Lower lobe of right lung (tissue), 2 donors: ENCODE data around the gene ANKH. TPM values are rescaled to one million over a fixed set of nuclear protein-coding genes. Genes with fewer than 3 reads are reported as not detected.

ENCODE experiments used
- ATAC-seq, 2 donors: fragments of 200-7000 bp; cut with Tn5 transposase; one replicate each; pipeline ENCODE4 v1.9.1; 2020 to 2022; ENCODE audit warnings: mild to moderate bottlenecking in 2 of 2, moderate library complexity in 2 of 2
- DNase-seq: peaks from one replicate; pipeline ENCODE4 v3.0.0-alpha.2; 2020
- H3K27ac ChIP-seq: fragments of 200-600 bp; one replicate; pipeline ENCODE4 v1.8.0; 2022
- H3K27me3 ChIP-seq: fragments of 200-600 bp; one replicate; pipeline ENCODE4 v1.8.0; 2022; ENCODE audit warnings: low read depth
- H3K36me3 ChIP-seq: fragments of 200-600 bp; one replicate; pipeline ENCODE4 v1.8.0; 2022; ENCODE audit warnings: mild to moderate bottlenecking
- H3K4me1 ChIP-seq: fragments of 200-600 bp; one replicate; pipeline ENCODE4 v1.8.0; 2022
- H3K4me3 ChIP-seq: fragments of 200-600 bp; one replicate; pipeline ENCODE4 v1.8.0; 2022; ENCODE audit warnings: mild to moderate bottlenecking
- H3K9me3 ChIP-seq: fragments of 200-600 bp; one replicate; pipeline ENCODE4 v1.8.0; 2022
- intact Hi-C: fragments of 100-400 bp; cut with DNase I; formaldehyde crosslinking; loops from one replicate; pipeline ENCODE4 v1.11.0; 2022
- total RNA-seq: library from RNA; stranded (reverse); fragmentation: NEBNext Ultra II Directional; extraction: Animal tissue kit (Norgen Biotek cat#: 25700); gene quantifications from one replicate; pipeline ENCODE4 v1.2.1, GENCODE V29; 2021
- TF ChIP-seq, protein P1 (sequence below): fragments of 200-600 bp; IDR thresholded peaks from one replicate; pipeline ENCODE4 v1.8.0; 2022; ENCODE audit warnings: antibody characterized with exemption, mild to moderate bottlenecking
- donor health status: DM: no; HTN: yes; CAD: no; lungs with severe emphysema.

The ANKH gene
- total RNA-seq, 1 donor from 2014 or later: 53.7 TPM

DNA sequence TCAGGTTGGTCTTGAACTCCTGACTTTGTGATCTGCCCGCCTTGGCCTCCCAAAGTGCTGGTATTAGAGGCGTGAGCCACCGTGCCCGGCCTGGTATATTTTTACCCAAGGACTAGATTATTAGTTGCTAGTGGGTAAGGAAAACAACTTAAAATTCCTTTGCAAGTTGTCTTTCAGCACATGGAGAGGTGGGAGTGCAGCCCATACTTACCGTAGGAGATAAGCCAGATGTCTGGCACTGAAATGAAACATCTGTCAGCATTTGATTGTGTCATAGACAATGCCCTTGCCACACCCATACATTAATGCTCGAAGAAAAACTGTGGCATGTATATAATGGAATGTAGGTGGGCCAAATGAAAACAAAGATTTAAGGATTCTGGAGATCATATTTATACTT lies 36.6 kb upstream of the ANKH start:
- Histone ChIP-seq H3K9me3 (no peaks in the 10 kb centered on the region), H3K27ac (no peak overlapping the region), H3K4me3 (no peak overlapping the region), H3K27me3 (no peaks in the 10 kb centered on the region), H3K4me1 (no peaks in the 10 kb centered on the region), H3K36me3 (no peaks in the 10 kb centered on the region)
- ATAC-seq: no peak
- intact Hi-C loops: no loop called here
- TF ChIP-seq, protein P1, sequence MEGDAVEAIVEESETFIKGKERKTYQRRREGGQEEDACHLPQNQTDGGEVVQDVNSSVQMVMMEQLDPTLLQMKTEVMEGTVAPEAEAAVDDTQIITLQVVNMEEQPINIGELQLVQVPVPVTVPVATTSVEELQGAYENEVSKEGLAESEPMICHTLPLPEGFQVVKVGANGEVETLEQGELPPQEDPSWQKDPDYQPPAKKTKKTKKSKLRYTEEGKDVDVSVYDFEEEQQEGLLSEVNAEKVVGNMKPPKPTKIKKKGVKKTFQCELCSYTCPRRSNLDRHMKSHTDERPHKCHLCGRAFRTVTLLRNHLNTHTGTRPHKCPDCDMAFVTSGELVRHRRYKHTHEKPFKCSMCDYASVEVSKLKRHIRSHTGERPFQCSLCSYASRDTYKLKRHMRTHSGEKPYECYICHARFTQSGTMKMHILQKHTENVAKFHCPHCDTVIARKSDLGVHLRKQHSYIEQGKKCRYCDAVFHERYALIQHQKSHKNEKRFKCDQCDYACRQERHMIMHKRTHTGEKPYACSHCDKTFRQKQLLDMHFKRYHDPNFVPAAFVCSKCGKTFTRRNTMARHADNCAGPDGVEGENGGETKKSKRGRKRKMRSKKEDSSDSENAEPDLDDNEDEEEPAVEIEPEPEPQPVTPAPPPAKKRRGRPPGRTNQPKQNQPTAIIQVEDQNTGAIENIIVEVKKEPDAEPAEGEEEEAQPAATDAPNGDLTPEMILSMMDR: no peak
- DNase-seq: no peak

DNA sequence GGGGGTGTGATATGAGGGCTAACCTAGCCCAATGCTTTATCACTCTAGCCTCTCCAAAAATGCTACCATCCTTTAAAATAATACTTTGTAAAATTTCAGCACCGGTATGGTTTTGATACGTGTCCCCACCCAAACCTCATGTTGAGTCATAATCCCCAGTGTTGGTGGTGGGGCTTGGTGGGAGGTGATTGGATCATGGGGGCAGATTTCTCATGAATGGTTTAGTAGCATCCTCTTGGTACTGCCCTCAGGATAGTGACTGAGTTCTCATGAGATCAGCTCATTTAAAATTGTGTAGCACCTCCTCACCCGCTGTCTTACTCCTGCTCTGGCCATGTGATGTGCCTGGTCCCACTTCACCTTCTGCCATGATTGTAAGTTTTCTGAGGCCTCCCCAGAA lies 35.0 kb upstream of the ANKH start:
- DNase-seq (no peak), ATAC-seq (no peak)
- intact Hi-C loops: no loop called here
- H3K9me3 ChIP-seq: no peaks in the 10 kb centered on the region
- H3K4me3 ChIP-seq: no peak overlapping the region
- H3K27ac ChIP-seq: no peak overlapping the region
- no peaks in the 10 kb centered on the region for H3K36me3 ChIP-seq
- peaks cover 4% of the 10 kb centered on the region for H3K4me1 ChIP-seq
- H3K27me3 ChIP-seq: no peaks in the 10 kb centered on the region
- TF ChIP-seq, protein P1: no peak

DNA sequence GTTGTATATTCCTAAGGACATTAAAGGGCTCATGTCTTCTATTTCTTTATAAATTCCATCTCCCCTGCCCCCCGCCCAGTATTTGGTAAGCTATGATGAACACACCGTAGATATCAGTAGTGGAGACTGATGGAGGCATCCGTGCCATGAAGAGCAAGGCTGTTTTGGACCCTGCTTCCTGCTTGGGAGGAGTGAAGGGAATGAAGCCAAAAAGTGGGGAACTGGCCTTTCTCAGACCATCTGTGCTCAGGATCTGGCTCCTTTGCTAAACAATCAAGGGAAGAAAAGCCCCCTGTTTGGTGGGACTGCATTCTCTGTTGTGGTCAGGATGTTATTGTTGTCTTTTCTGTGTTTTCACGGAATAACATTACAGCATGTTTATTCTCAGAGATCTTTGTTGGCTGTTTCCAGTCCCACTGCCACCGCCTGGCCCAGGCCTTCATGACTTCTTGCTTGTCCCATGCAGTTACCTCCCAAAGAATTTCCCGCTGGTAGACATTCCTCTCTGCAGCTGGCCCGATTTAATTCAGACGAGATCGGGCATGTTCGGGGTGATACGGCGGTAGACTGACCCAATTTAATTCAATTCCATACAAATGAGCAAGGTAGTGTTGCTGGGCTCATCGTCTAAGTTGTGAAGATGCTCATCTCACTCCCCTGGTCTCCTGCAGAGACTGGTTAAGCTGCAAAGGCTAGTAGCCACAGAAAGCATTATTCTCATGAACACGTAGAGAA lies 31.4 kb upstream of the ANKH start:
- Histone ChIP-seq H3K27me3 (no peaks in the 10 kb centered on the region), H3K27ac (no peak overlapping the region), H3K9me3 (no peaks in the 10 kb centered on the region), H3K36me3 (no peaks in the 10 kb centered on the region), H3K4me1 (peaks cover 17% of the 10 kb centered on the region), H3K4me3 (no peak overlapping the region)
- no peak for ATAC-seq
- intact Hi-C loops: no loop called here
- DNase-seq: no peak
- TF ChIP-seq, protein P1: no peak

DNA sequence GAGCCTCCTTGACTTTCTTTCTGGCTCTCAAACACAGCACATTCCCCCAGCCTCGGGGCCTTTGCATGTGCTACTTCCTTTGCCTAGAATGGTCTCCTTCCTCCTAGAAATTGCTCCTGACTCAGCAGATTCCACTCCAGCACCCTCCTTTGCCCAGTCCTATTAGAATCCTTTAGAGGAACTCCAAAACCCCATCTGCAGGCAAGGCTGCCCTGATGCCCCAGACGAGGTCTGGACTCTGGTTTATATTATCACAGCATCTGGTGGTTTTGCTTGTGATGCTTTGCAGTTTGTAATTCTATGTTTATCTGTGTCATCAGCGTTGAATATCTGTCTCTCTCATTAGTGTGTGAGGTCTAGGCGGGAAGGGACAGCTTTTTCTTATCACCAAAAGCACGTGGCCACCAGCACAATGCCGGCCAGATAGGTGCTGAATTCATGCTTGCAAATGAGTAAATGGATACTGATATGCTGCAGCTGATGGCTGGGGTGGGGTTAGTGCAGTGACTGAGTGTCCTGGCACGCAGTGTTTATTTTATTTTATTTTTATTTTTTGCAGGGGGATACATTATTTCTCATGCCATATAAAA lies 30.0 kb upstream of the ANKH start:
- H3K36me3 ChIP-seq: no peaks in the 10 kb centered on the region
- H3K27me3 ChIP-seq: no peaks in the 10 kb centered on the region
- intact Hi-C loops: no loop called here
- ATAC-seq (peak; percentile 39 to 64), DNase-seq (no peak)
- H3K9me3 ChIP-seq: no peaks in the 10 kb centered on the region
- no peak overlapping the region for H3K27ac ChIP-seq
- TF ChIP-seq, protein P1: no peak
- peaks cover 17% of the 10 kb centered on the region for H3K4me1 ChIP-seq
- H3K4me3 ChIP-seq: no peak overlapping the region

DNA sequence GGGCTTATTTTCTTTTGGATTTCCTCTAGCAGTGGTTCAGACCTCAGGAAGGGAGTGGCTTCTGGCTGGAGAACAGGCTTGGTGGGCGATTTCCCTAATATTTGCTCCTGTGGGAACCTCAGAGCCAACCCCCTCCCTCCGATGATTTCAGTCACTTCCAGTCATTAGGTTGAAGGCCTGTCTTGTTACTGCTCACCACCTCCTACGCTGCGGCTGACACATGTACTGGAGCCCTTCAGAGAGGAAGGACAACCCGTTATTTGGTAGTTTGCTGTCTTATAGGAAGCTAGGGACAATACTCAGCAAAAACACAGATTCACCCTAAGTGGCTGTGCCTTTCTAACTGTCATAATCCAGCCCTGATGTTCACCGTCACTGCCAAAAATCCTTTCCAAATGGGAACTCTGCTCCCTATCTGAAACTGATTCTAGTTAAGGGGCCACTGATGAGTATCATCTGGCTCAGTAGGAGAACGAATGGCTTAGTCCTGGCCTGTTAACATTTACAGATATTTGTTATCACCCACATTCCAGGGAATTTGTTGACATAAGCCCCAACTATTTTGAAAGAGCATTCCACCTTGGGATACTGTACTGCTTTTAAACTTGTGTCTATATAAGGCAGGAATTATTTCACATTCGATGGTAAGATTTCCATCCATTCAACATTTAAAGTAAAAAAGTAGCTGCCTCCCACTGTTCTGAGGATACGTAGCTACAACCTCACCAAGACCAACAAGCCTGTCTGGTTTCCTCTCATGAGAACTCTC lies 29.3 kb upstream of the ANKH start:
- no peaks in the 10 kb centered on the region for H3K27me3 ChIP-seq
- DNase-seq (peak; percentile 64), ATAC-seq (peak; percentile 53 to 85)
- intact Hi-C loops: no loop called here
- H3K4me3 ChIP-seq: no peak overlapping the region
- H3K4me1 ChIP-seq: peaks cover 17% of the 10 kb centered on the region
- H3K9me3 ChIP-seq: no peaks in the 10 kb centered on the region
- TF ChIP-seq, protein P1: no peak
- no peak overlapping the region for H3K27ac ChIP-seq
- H3K36me3 ChIP-seq: no peaks in the 10 kb centered on the region
